Endothelial cell (in vitro differentiated cells): ENCODE measurements around the gene RCOR1. TPM values are rescaled to one million over a fixed set of nuclear protein-coding genes. Genes with fewer than 3 reads are reported as not detected.

Source experiments
- DNase-seq: peaks from one replicate; pipeline ENCODE4 v3.0.0; 2021; ENCODE audit warnings: low spot score
- H3K27ac Mint-ChIP-seq: one replicate; pipeline ENCODE4 v1.8.0; 2021; ENCODE audit warnings: mixed read lengths, inconsistent platforms; ENCODE audit not compliant: unreplicated experiment
- H3K27me3 Mint-ChIP-seq: one replicate; pipeline ENCODE4 v1.8.0; 2021; ENCODE audit warnings: mild to moderate bottlenecking, moderate library complexity, mixed read lengths, inconsistent platforms; ENCODE audit not compliant: unreplicated experiment
- H3K36me3 Mint-ChIP-seq: one replicate; pipeline ENCODE4 v1.8.0; 2021; ENCODE audit warnings: mild to moderate bottlenecking, low read depth, mixed read lengths, inconsistent platforms; ENCODE audit not compliant: unreplicated experiment
- H3K4me1 Mint-ChIP-seq: one replicate; pipeline ENCODE4 v1.8.0; 2021; ENCODE audit warnings: mild to moderate bottlenecking, mixed read lengths, inconsistent platforms; ENCODE audit not compliant: unreplicated experiment
- H3K4me3 Mint-ChIP-seq: one replicate; pipeline ENCODE4 v1.8.0; 2021; ENCODE audit warnings: mild to moderate bottlenecking, mixed read lengths, inconsistent platforms; ENCODE audit not compliant: unreplicated experiment
- H3K9me3 Mint-ChIP-seq: one replicate; pipeline ENCODE4 v1.8.0; 2021; ENCODE audit warnings: mixed read lengths, inconsistent platforms; ENCODE audit not compliant: unreplicated experiment
- total RNA-seq: library from RNA; stranded (reverse); fragmentation: NEBNext Ultra II Directional; extraction: Animal tissue kit (Norgen Biotek cat#: 25700); gene quantifications from one replicate; pipeline ENCODE4 v1.2.1, GENCODE V29; 2021; ENCODE audit not compliant: unreplicated experiment
- TF ChIP-seq, protein P1 (sequence below): fragments of 200-600 bp; sonication (generic); IDR thresholded peaks from one replicate; pipeline ENCODE4 v1.5.0; 2021; ENCODE audit warnings: antibody characterized with exemption; ENCODE audit not compliant: unreplicated experiment

The RCOR1 gene
- total RNA-seq, 1 donor from 2014 or later, result 51.6 TPM

DNA sequence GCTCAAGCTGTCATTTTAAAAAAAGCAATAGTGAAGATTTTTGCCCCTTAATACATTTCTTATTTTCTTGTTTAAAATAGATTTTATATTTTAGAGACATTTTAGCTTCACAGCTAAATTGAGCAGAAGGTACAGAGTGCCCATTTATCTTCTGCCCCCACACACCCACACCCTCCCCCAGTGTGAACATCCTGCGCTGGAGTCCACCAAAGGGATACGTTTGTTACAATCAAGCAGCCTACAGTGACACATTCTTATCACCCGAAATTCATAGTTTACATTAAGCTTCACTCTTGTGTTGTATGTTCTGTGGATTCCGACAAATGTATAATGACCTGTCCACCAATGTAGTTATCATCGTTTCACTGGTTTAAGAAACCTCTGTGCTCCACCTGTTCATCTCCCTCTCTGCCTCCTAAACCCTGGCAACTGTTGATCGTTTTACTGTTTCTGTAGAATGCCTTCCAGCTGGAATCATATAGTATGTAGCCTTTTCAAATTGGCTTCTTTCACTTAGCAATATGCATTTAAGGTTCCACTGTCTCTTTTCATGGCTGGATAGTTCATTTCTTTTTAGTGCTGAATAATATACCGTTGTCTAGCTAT is 93.8 kb downstream of the RCOR1 start:
- Mint-ChIP-seq H3K27ac (no peak overlapping the region), H3K4me3 (no peak overlapping the region), H3K4me1 (peaks cover 18% of the 10 kb centered on the region), H3K36me3 (peaks cover 16% of the 10 kb centered on the region), H3K9me3 (no peaks in the 10 kb centered on the region), H3K27me3 (peaks cover 2% of the 10 kb centered on the region)
- no peak for DNase-seq
- TF ChIP-seq, protein P1, sequence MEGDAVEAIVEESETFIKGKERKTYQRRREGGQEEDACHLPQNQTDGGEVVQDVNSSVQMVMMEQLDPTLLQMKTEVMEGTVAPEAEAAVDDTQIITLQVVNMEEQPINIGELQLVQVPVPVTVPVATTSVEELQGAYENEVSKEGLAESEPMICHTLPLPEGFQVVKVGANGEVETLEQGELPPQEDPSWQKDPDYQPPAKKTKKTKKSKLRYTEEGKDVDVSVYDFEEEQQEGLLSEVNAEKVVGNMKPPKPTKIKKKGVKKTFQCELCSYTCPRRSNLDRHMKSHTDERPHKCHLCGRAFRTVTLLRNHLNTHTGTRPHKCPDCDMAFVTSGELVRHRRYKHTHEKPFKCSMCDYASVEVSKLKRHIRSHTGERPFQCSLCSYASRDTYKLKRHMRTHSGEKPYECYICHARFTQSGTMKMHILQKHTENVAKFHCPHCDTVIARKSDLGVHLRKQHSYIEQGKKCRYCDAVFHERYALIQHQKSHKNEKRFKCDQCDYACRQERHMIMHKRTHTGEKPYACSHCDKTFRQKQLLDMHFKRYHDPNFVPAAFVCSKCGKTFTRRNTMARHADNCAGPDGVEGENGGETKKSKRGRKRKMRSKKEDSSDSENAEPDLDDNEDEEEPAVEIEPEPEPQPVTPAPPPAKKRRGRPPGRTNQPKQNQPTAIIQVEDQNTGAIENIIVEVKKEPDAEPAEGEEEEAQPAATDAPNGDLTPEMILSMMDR, result no peak

DNA sequence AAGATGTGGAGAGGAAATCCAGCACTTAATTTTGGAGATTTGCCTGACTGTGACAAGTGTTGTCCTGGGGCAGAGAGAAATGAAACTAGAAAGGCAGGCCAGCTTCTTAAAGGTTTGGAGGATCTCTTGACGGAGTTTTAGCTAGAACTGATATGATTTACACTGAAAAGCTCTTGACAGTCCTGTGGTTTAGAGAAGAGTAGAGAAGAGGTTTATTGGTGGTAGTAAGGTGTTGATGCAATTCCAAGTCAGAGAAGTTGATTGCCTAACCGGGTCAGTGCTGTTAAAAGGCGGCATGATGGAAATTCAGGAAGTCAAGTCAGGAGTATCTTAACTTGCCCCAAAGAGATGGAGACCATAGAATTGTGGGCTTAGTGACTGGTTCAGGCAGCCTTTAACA is 95.8 kb downstream of the RCOR1 start:
- H3K9me3 Mint-ChIP-seq, result no peaks in the 10 kb centered on the region
- peaks cover 12% of the 10 kb centered on the region for H3K36me3 Mint-ChIP-seq
- H3K27me3 Mint-ChIP-seq, result peaks cover 2% of the 10 kb centered on the region
- H3K4me1 Mint-ChIP-seq, result peaks cover 36% of the 10 kb centered on the region
- TF ChIP-seq, protein P1, result no peak
- no peak for DNase-seq
- no peak overlapping the region for H3K4me3 Mint-ChIP-seq
- no peak overlapping the region for H3K27ac Mint-ChIP-seq

DNA sequence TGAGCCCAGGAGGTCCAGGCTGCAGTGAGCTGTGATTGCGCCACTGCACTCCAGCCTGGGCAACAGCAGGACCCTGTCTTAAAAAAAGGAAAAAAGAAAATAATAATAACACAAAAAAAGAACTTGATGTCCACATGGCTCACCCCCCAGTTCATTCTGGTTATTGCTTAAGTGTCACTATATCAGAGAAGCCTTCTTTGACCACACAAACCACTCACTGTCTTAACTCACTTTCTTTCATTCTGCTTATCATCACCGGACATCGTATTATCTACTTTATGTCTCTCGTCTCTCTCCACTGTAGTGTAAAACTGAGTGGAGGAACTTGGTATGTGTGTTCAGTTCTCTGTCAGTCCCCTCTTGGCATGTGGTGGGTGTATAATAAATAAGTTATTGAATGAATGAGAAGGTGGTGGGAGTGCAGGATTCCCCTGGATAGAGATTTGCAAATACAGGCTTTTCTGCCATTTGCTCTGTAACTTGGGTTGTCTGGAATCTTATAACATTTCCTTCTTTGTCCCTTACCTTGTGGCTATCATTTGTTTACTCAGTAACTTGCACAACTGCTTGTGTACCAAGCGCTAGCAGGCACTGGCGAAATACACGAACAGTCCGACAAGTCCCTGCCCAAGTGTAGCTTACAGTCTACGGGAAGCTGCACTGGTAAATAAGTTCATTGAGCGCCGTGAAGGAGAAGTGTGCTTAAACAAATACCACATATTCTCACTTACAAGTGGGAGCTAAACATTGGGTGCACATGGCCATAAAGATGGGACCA is 98.2 kb downstream of the RCOR1 start:
- Mint-ChIP-seq H3K27ac (peak overlapping the region; percentile 38), H3K4me1 (peaks cover 46% of the 10 kb centered on the region), H3K4me3 (no peak overlapping the region), H3K9me3 (no peaks in the 10 kb centered on the region), H3K27me3 (no peaks in the 10 kb centered on the region), H3K36me3 (peaks cover 8% of the 10 kb centered on the region)
- TF ChIP-seq, protein P1, result no peak
- no peak for DNase-seq

DNA sequence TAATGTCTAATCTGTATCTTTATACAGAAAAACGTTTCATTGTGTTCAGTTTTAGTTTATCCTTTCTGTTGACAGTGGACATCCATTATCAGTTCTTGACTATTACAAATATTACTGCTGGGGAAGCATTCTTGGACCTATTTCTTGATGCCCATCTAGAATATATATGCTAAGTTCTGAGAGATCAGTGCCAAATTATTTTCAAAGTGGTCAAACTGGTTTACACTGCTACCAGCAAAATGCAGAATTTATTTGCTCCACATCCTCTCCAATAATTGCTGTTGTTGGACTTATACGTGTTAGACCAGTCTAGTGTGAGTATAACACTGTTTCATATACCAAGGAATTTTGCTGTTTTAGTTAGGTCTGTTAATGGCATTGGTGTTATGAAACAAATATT is 99.3 kb downstream of the RCOR1 start:
- H3K36me3 Mint-ChIP-seq, result peaks cover 8% of the 10 kb centered on the region
- H3K4me3 Mint-ChIP-seq, result no peak overlapping the region
- H3K9me3 Mint-ChIP-seq, result no peaks in the 10 kb centered on the region
- peaks cover 4% of the 10 kb centered on the region for H3K27me3 Mint-ChIP-seq
- peaks cover 57% of the 10 kb centered on the region for H3K4me1 Mint-ChIP-seq
- TF ChIP-seq, protein P1, result no peak
- DNase-seq, result no peak
- peak overlapping the region; percentile 49 for H3K27ac Mint-ChIP-seq

DNA sequence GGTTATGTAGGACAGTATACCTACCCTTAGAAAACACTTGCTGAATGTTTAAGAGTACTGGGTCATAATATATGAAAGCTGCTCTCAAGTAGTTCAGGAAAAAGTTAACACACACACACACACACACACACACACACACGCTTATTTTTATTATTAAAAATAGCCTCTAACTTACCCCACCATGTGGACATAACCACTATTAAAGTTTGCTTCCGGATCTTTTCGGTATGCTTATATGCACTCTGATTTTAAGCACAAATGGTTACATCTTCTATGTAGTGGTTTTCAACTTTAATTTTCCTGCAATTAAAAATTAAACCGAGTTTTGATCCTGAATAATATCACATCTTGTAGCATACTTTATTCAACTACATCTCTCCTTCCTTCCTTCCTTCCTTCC is 99.9 kb downstream of the RCOR1 start:
- Mint-ChIP-seq H3K4me3 (no peak overlapping the region), H3K27me3 (peaks cover 4% of the 10 kb centered on the region), H3K27ac (no peak overlapping the region), H3K9me3 (no peaks in the 10 kb centered on the region), H3K36me3 (peaks cover 8% of the 10 kb centered on the region), H3K4me1 (peaks cover 63% of the 10 kb centered on the region)
- TF ChIP-seq, protein P1, result no peak
- no peak for DNase-seq
